ENCODE results near the gene RRAGA. TPM values are rescaled to one million over a fixed set of nuclear protein-coding genes. Genes with fewer than 3 reads are reported as not detected.

The RRAGA gene, protein sequence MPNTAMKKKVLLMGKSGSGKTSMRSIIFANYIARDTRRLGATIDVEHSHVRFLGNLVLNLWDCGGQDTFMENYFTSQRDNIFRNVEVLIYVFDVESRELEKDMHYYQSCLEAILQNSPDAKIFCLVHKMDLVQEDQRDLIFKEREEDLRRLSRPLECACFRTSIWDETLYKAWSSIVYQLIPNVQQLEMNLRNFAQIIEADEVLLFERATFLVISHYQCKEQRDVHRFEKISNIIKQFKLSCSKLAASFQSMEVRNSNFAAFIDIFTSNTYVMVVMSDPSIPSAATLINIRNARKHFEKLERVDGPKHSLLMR
- 115 and 130 TPM in 2 replicates for polyA plus RNA-seq

DNA sequence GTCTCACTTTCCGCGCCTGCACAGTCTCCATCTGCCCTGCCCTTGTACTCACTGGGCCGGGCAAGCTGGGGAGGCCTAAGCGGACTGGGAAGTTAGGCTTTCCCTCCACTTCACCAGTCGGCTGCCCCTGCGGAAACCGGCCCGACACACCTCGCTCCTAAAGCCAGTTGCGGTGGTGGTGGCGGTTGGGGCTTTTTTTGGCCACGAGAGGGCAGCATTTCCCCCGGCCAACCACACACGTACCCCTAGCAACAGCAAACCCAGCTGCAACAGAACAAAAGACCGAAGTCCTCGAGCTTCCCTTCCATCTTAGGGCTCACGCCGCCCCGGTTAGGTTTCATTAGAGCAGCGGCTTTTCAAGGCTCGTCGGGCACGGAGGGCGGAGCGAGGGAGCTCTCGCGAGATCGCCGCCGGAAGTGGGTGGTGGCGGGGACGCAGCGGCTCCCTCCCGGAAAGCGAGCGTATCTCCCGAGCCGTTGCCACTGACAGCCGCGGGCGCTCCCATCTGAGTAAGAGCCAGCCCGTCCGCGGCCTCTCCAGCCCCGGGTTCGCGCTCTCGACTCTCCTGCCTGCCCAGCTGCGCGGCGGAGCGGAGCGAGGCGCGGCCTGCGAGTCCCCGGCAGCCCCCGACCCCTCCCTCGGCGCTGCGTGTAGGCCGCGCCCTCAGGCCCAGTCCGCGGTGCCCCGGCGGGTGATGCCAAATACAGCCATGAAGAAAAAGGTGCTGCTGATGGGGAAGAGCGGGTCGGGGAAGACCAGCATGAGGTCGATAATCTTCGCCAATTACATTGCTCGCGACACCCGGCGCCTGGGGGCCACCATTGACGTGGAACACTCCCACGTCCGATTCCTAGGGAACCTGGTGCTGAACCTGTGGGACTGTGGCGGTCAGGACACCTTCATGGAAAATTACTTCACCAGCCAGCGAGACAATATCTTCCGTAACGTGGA is at the start of gene RRAGA:
RRAGA (plus strand) TSS at position 462 of the 951 bp plus-strand sequence; CDS start at position 695, 233 bp downstream.

GRCh38 chr9:19033015-19033414 is 16.2 kb upstream of the RRAGA start, which contains the start of gene SAXO1:
TSS of gene SAXO1 (minus strand) at chr9:19033209. CDS start at chr9:19032908, 301 bp downstream.

Other genes starting within 250 kb of the RRAGA start
- gene SAXO1, start 16.2 kb upstream of the RRAGA start, polyA plus RNA-seq = not detected in 2 replicates
- 5.0 and 5.3 TPM in 2 replicates for gene HAUS6, start 53.5 kb downstream of the RRAGA start, polyA plus RNA-seq
- 0.27 and 0.95 TPM in 2 replicates for gene PLIN2, start 78.1 kb downstream of the RRAGA start, polyA plus RNA-seq
- 6.3 and 10.8 TPM in 2 replicates for gene DENND4C, start 181.3 kb downstream of the RRAGA start, polyA plus RNA-seq